ENCODE measurements around the gene PNPLA5.
A peak's percentile ranks its signal among the peaks of the same experiment; 100 is the strongest.

The PNPLA5 gene

GRCh38 chr22:43901976-43902643 lies 10.3 kb upstream of the PNPLA5 start:
- no peak for DNase-seq

- no peak for DNase-seq
Observed at GRCh38 chr22:43900206-43900605, 8.4 kb upstream of the PNPLA5 start.

GRCh38 chr22:43897751-43898261 lies 6.0 kb upstream of the PNPLA5 start:
- DNase-seq: no peak

- no peak for DNase-seq
Observed at GRCh38 chr22:43895986-43896645, 4.3 kb upstream of the PNPLA5 start.

- DNase-seq: no peak
Observed at GRCh38 chr22:43894122-43894521, 2.3 kb upstream of the PNPLA5 start.

- DNase-seq: no peak
Observed at GRCh38 chr22:43893266-43893665, 1.5 kb upstream of the PNPLA5 start.

GRCh38 chr22:43892183-43892894 lies 526 bp upstream of the PNPLA5 start:
- no peak for DNase-seq

- no peak for DNase-seq
Observed at GRCh38 chr22:43890901-43891331, 897 bp downstream of the PNPLA5 start.

- peak; percentile 74 for DNase-seq
Observed at GRCh38 chr22:43889860-43890253, 2.0 kb downstream of the PNPLA5 start.

- DNase-seq: peak; percentile 2
Observed at GRCh38 chr22:43889201-43889859, 2.5 kb downstream of the PNPLA5 start.

- peak; percentile 5 for DNase-seq
Observed at GRCh38 chr22:43888740-43889139, 3.1 kb downstream of the PNPLA5 start.

- peak; percentile 8 for DNase-seq
Observed at GRCh38 chr22:43887391-43887790, 4.4 kb downstream of the PNPLA5 start.

- DNase-seq: peak; percentile 5
Observed at GRCh38 chr22:43886231-43886630, 5.6 kb downstream of the PNPLA5 start.

- DNase-seq: no peak
Observed at GRCh38 chr22:43885786-43886185, 6.0 kb downstream of the PNPLA5 start.

- DNase-seq: peak; percentile 1
Observed at GRCh38 chr22:43885319-43885671, 6.5 kb downstream of the PNPLA5 start.

- peak; percentile 74 for DNase-seq
Observed at GRCh38 chr22:43884600-43885318, 7.1 kb downstream of the PNPLA5 start.

- DNase-seq: no peak
Observed at GRCh38 chr22:43883719-43884415, 7.9 kb downstream of the PNPLA5 start.

GRCh38 chr22:43883012-43883661 lies 8.7 kb downstream of the PNPLA5 start:
- peak; percentile 65 for DNase-seq

GRCh38 chr22:43882122-43882767 lies 9.6 kb downstream of the PNPLA5 start:
- no peak for DNase-seq

- DNase-seq: peak; percentile 2
Observed at GRCh38 chr22:43881091-43882061, 10.4 kb downstream of the PNPLA5 start.
